HG02970 (cell line): Measurements from ENCODE around the gene LAMC3.

Experiments used
- ATAC-seq: cut with Tn5 transposase; IDR thresholded peaks from one replicate; pipeline ENCODE4 v1.9.1; 2021; ENCODE audit warnings: mild to moderate bottlenecking, moderate library complexity, moderate number of reproducible peaks; ENCODE audit not compliant: unreplicated experiment, low FRiP score

Gene LAMC3

GRCh38 chr9:131068076-131068816 lies 59.3 kb downstream of the LAMC3 start:
- ATAC-seq: no peak

GRCh38 chr9:131069699-131070098 lies 60.7 kb downstream of the LAMC3 start:
- ATAC-seq: no peak

GRCh38 chr9:131072107-131072870 lies 63.3 kb downstream of the LAMC3 start:
- no peak for ATAC-seq

- no peak for ATAC-seq
Measured at GRCh38 chr9:131072871-131073237, 63.9 kb downstream of the LAMC3 start.

- ATAC-seq: no peak
Measured at GRCh38 chr9:131076347-131077195, 67.6 kb downstream of the LAMC3 start.

- no peak for ATAC-seq
Measured at GRCh38 chr9:131078427-131079366, 69.7 kb downstream of the LAMC3 start.

- no peak for ATAC-seq
Measured at GRCh38 chr9:131080589-131080988, 71.6 kb downstream of the LAMC3 start.

GRCh38 chr9:131081868-131082267 lies 72.9 kb downstream of the LAMC3 start:
- ATAC-seq: no peak

GRCh38 chr9:131082774-131083512 lies 74.0 kb downstream of the LAMC3 start:
- ATAC-seq: no peak

- no peak for ATAC-seq
Measured at GRCh38 chr9:131084661-131085369, 75.8 kb downstream of the LAMC3 start.

- no peak for ATAC-seq
Measured at GRCh38 chr9:131085370-131086122, 76.6 kb downstream of the LAMC3 start.

- ATAC-seq: no peak
Measured at GRCh38 chr9:131087354-131087893, 78.5 kb downstream of the LAMC3 start.

GRCh38 chr9:131090025-131090787 lies 81.2 kb downstream of the LAMC3 start:
- no peak for ATAC-seq

- no peak for ATAC-seq
Measured at GRCh38 chr9:131091352-131091992, 82.5 kb downstream of the LAMC3 start.

GRCh38 chr9:131092030-131092429 lies 83.1 kb downstream of the LAMC3 start:
- no peak for ATAC-seq
